Pancreas (tissue), 10 donors: ENCODE data around the gene GSTA4. TPM values are rescaled to one million over a fixed set of nuclear protein-coding genes. Genes with fewer than 3 reads are reported as not detected.

ENCODE experiments used
- ATAC-seq, 4 donors: fragments of 200-7000 bp; cut with Tn5 transposase; one replicate each; pipeline versions ENCODE4 v1.8.0 to v1.9.1; 2020; ENCODE audit warnings: mild to moderate bottlenecking in 4 of 4, moderate library complexity in 4 of 4
- DNase-seq, 6 donors: peaks; one replicate each; pipeline ENCODE4 v3.0.0-alpha.2; 2020
- FAIRE-seq: peaks from 2 replicates; lab custom pipeline; 2012; peaks lifted over from hg19 to GRCh38; lab: Jason Lieb, UNC
- H3K27ac ChIP-seq, 4 donors: fragments of 200-600 bp; sonication (generic); 1 replicate in 3 of 4; 2 replicates in 1 of 4; pipeline versions ENCODE4 v1.5.0 to v1.8.0; 2020
- H3K27me3 ChIP-seq, 4 donors: fragments of 200-600 bp; one replicate each; pipeline ENCODE4 v1.8.0; 2021
- H3K36me3 ChIP-seq, 3 donors: fragments of 200-600 bp; sonication (generic) in 1 of 3; one replicate each; pipeline versions ENCODE4 v1.5.0 to v1.8.0; 2020 to 2021
- H3K4me1 ChIP-seq, 3 donors: fragments of 200-600 bp; one replicate each; pipeline ENCODE4 v1.8.0; 2021
- H3K4me3 ChIP-seq, 4 donors: fragments of 200-600 bp; sonication (generic) in 2 of 4; one replicate each; pipeline versions ENCODE4 v1.5.0 to v1.8.0; 2020 to 2021
- H3K9me3 ChIP-seq, 4 donors: fragments of 200-600 bp; one replicate each; pipeline ENCODE4 v1.8.0; 2021
- WGBS, 2 donors: extraction: QIAGEN DNeasy Blood & Tissue Kit; methylation state at CpG; one replicate each; pipeline ENCODE4 v1.1.7; 2013; 5-methylcytosine and 5-hydroxymethylcytosine counted together
- intact Hi-C, 3 donors: fragments of 100-400 bp; cut with DNase I; formaldehyde crosslinking; loops; one replicate each; pipeline versions ENCODE4 v1.11.1 to v1.14.2; 2022
- polyA plus RNA-seq, 2 donors: library from polyadenylated mRNA; stranded (reverse); fragments of 200-250 nt; gene quantifications; one replicate each; pipeline ENCODE4 v1.2.3, GENCODE V29; 2013
- total RNA-seq, 6 donors: library from RNA; stranded (reverse); fragmentation: NEBNext Ultra II Directional in 4 of 6; extraction: Animal tissue kit (Norgen Biotek cat#: 25700) in 4 of 6; gene quantifications; one replicate each; pipeline versions ENCODE4 v1.2.1 to v1.2.4, GENCODE V29; 2021 to 2023
- TF ChIP-seq, protein P1 (sequence below), 4 donors: fragments of 200-600 bp; sonication (generic) in 3 of 4; IDR thresholded peaks; one replicate each; pipeline versions ENCODE4 v1.5.0 to v1.8.0; 2021; ENCODE audit warnings: antibody characterized with exemption in 4 of 4
- donor health status: healthy with polysubstance abuse.
- donor health status: DM: no; HTN: no; CAD: no; lungs with moderate emphysema.
- donor health status: DM: no; HTN: no; CAD: no.
- donor health status: control.
- donor health status: control.
- donor health status: Bipolar disorder and iron deficiency.
- donor health status: DM: yes; HTN: yes; CAD: no.
- donor health status: DM: no; HTN: no; CAD: no.
- donor health status: DM: no; HTN: no; CAD: no.
- donor health status: DM: yes; HTN: yes; CAD: no.

Gene GSTA4
- total and polyA plus RNA-seq, 8 donors: 11.0 to 33.3 (median 14.5) TPM

DNA sequence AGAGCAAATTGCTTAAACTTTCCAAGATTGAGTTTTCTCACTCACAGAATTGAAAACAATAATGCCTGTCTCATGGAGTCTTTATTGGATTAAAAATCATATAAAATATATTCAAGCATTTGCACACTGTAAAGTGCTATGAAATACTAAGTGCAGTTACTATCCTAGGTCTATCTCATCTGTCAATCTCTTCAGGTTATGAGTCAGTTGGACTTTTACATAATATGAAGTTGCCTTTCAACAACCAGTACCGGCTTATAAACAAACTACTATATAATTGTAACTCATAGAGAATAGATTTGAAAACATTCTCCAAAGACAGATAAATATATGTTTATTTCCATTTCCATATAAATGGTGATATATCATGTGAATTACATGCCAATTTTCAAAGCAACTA lies 20.4 kb upstream of the GSTA4 start:
- 92 to 97% methylated on average over 1 of the region's 1 CpG for WGBS, 2 donors
- intact Hi-C loops: no loop called here
- H3K36me3 ChIP-seq: peaks cover 0 to 44% (median 14%) of the 10 kb centered on the region in 3 donors
- FAIRE-seq (no peak), DNase-seq (no peak), ATAC-seq (no peak)
- no peaks in the 10 kb centered on the region for H3K27me3 ChIP-seq
- no peaks in the 10 kb centered on the region for H3K4me1 ChIP-seq
- TF ChIP-seq, protein P1, sequence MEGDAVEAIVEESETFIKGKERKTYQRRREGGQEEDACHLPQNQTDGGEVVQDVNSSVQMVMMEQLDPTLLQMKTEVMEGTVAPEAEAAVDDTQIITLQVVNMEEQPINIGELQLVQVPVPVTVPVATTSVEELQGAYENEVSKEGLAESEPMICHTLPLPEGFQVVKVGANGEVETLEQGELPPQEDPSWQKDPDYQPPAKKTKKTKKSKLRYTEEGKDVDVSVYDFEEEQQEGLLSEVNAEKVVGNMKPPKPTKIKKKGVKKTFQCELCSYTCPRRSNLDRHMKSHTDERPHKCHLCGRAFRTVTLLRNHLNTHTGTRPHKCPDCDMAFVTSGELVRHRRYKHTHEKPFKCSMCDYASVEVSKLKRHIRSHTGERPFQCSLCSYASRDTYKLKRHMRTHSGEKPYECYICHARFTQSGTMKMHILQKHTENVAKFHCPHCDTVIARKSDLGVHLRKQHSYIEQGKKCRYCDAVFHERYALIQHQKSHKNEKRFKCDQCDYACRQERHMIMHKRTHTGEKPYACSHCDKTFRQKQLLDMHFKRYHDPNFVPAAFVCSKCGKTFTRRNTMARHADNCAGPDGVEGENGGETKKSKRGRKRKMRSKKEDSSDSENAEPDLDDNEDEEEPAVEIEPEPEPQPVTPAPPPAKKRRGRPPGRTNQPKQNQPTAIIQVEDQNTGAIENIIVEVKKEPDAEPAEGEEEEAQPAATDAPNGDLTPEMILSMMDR (IDR thresholded peaks at IDR 0.05): no peak
- no peak overlapping the region for H3K4me3 ChIP-seq
- no peaks in the 10 kb centered on the region for H3K9me3 ChIP-seq
- no peak overlapping the region for H3K27ac ChIP-seq

DNA sequence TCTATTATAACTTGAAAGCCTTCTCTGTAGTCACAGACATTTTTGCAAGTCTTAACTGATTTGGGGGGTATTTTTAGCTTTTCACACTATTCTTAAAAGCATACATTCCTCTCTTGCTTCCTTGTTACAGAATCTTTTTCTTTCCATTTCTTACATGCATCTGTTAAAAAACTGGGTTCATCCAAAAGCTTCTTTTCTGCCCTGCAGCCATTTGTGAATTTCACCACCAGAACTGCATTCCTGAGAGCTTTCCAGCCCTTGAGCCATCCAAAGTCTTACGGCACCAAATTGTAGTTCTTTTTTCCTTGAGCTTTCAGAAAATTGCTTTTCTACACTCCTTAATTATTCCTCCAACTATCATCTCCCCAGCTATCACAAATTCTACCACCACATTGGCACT lies 19.7 kb upstream of the GSTA4 start:
- no peak for DNase-seq
- no peak overlapping the region for H3K4me3 ChIP-seq
- 91 to 94% methylated on average over 1 of the region's 1 CpG for WGBS, 2 donors
- no peaks in the 10 kb centered on the region for H3K9me3 ChIP-seq
- no peaks in the 10 kb centered on the region for H3K27me3 ChIP-seq
- FAIRE-seq: no peak
- TF ChIP-seq, protein P1 (IDR thresholded peaks at IDR 0.05): no peak
- peaks cover 0 to 51% (median 21%) of the 10 kb centered on the region in 3 donors for H3K36me3 ChIP-seq
- H3K4me1 ChIP-seq: no peaks in the 10 kb centered on the region
- ATAC-seq: no peak
- H3K27ac ChIP-seq: peak overlapping the region in 2 of 4 donors; percentile 50
- intact Hi-C loops: no loop called here

DNA sequence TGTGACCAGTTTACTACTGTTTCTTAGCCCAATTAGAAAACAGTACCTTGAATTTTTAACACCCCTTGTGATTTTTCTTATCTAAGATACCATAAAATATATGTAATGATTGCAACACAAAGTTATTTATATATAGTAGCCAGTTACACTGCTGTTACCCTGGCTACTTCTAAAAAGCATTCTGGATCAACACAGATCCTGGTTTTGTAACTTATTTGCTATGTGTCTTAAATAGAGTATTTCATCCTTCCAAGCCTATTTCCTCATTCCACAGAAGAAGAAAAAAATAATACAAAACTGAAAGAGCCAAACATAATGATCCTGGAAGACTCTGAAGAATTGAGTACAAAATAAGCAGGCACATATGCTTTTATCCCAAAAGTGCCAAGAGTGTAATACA lies 19.0 kb upstream of the GSTA4 start:
- ATAC-seq: peak; percentile 38 to 74 (median 64)
- H3K4me3 ChIP-seq: no peak overlapping the region
- intact Hi-C loops: no loop called here
- FAIRE-seq: peak; percentile 70
- peak overlapping the region in 3 of 4 donors; percentile 50 to 58 (median 50) for H3K27ac ChIP-seq
- DNase-seq: no peak
- TF ChIP-seq, protein P1 (IDR thresholded peaks at IDR 0.05): no peak
- H3K27me3 ChIP-seq: no peaks in the 10 kb centered on the region
- no peaks in the 10 kb centered on the region for H3K9me3 ChIP-seq
- H3K4me1 ChIP-seq: no peaks in the 10 kb centered on the region
- peaks cover 0 to 56% (median 24%) of the 10 kb centered on the region in 3 donors for H3K36me3 ChIP-seq

DNA sequence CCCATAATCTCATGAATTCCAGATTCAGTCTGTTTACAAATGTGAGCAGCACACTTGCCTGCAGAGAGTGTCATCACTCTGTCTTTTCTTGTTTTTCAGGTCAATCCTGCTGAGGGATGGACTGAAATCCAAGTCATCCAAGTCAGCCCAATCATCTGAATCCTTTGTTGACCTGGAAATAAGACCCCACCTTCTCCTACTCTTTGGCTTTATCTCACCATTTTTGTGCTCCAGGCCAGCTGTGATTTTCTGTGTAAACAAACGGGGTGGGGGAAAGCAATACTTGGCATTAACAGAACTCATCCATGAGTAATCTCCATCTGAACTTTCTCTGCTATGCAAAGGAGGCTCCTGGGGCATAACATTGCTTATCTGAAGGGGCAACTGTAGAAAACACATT lies 16.9 kb upstream of the GSTA4 start:
- 70 to 75% methylated on average over 1 of the region's 1 CpG for WGBS, 2 donors
- TF ChIP-seq, protein P1 (IDR thresholded peaks at IDR 0.05): no peak
- no peaks in the 10 kb centered on the region for H3K27me3 ChIP-seq
- ATAC-seq: no peak
- H3K4me1 ChIP-seq: no peaks in the 10 kb centered on the region
- H3K4me3 ChIP-seq: no peak overlapping the region
- DNase-seq: no peak
- no peaks in the 10 kb centered on the region for H3K9me3 ChIP-seq
- peaks cover 0 to 52% (median 34%) of the 10 kb centered on the region in 3 donors for H3K36me3 ChIP-seq
- no peak overlapping the region for H3K27ac ChIP-seq
- no peak for FAIRE-seq
- intact Hi-C loops: no loop called here

DNA sequence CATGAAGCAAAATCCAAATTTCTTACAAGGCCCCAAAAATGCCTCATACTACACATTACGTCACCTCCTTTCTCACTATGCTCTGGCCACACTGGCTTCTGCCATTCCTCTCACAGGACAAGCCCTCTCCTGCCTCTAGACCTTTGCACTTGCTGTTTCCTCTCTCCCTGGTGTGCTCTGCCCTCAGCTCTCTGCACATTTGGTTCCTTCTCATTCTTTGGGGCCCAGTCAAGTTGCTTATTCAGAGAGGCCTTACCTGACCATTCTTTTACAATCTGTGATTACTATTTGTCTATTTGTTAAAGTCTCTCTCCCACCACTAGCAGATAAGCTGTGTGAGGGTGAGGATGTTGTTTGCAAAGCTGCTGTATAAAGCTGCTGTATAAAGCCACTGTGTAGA lies 15.4 kb upstream of the GSTA4 start:
- WGBS, 2 donors: 93 to 96% methylated on average over 1 of the region's 1 CpG
- intact Hi-C loops: no loop called here
- ATAC-seq (no peak), DNase-seq (no peak), FAIRE-seq (no peak)
- H3K27ac ChIP-seq: no peak overlapping the region
- H3K4me3 ChIP-seq: no peak overlapping the region
- H3K27me3 ChIP-seq: no peaks in the 10 kb centered on the region
- H3K4me1 ChIP-seq: no peaks in the 10 kb centered on the region
- peaks cover 0 to 60% (median 40%) of the 10 kb centered on the region in 3 donors for H3K36me3 ChIP-seq
- H3K9me3 ChIP-seq: no peaks in the 10 kb centered on the region
- TF ChIP-seq, protein P1 (IDR thresholded peaks at IDR 0.05): no peak
